Kidney (tissue), 14 donors: ENCODE data around the gene HHIPL1. TPM values are rescaled to one million over a fixed set of nuclear protein-coding genes. Genes with fewer than 3 reads are reported as not detected.

Experiments used
- DNase-seq, 5 donors: peaks; one replicate each; pipeline ENCODE4 v3.0.0-alpha.2; 2013 to 2020
- FAIRE-seq: peaks from 2 replicates; lab custom pipeline; 2012; peaks lifted over from hg19 to GRCh38; lab: Jason Lieb, UNC
- H3K27ac ChIP-seq, 2 donors: one replicate each; pipeline ENCODE4 v1.7.0; 2013; ENCODE audit warnings: low read depth in 2 of 2, low read length in 2 of 2, inconsistent platforms in 1 of 2
- H3K27me3 ChIP-seq: one replicate; pipeline ENCODE4 v1.7.1; 2013; ENCODE audit warnings: low read length, inconsistent platforms; ENCODE audit not compliant: control insufficient read depth, insufficient read depth
- H3K36me3 ChIP-seq, 3 donors: one replicate each; pipeline versions ENCODE4 v1.7.0 to v1.7.1; 2013; ENCODE audit warnings: low read length in 3 of 3, control low read depth in 1 of 3, inconsistent platforms in 1 of 3; ENCODE audit not compliant: insufficient read depth in 3 of 3, control insufficient read depth in 2 of 3
- H3K4me1 ChIP-seq, 3 donors: one replicate each; pipeline versions ENCODE4 v1.7.0 to v1.7.1; 2013; ENCODE audit warnings: low read length in 3 of 3, inconsistent platforms in 1 of 3, low read depth in 1 of 3; ENCODE audit not compliant: control insufficient read depth in 2 of 3, insufficient read depth in 2 of 3
- H3K4me3 ChIP-seq, 3 donors: one replicate each; pipeline versions ENCODE4 v1.7.0 to v1.8.1; 2013; ENCODE audit warnings: low read length in 3 of 3, control low read depth in 1 of 3, inconsistent platforms in 1 of 3
- H3K9ac ChIP-seq, 3 donors: one replicate each; pipeline versions ENCODE4 v1.7.0 to v1.7.1; 2013; ENCODE audit warnings: low read length in 3 of 3, control low read depth in 1 of 3, inconsistent platforms in 1 of 3
- H3K9me3 ChIP-seq, 3 donors: one replicate each; pipeline versions ENCODE4 v1.7.0 to v1.7.1; 2013; ENCODE audit warnings: low read length in 3 of 3, control low read depth in 1 of 3, inconsistent platforms in 1 of 3; ENCODE audit not compliant: control insufficient read depth in 2 of 3, insufficient read depth in 1 of 3
- CTCF ChIP-seq: IDR thresholded peaks from 3 replicates; pipeline ENCODE4 v1.5.1; 2012; ENCODE audit warnings: mild to moderate bottlenecking, moderate library complexity, borderline replicate concordance; ENCODE audit not compliant: insufficient read depth; ENCODE audit errors: extremely low read depth
- intact Hi-C: fragments of 100-400 bp; cut with DNase I; formaldehyde crosslinking; loops from one replicate; pipeline ENCODE4 v1.11.1; 2022
- polyA plus RNA-seq: library from polyadenylated mRNA; stranded (reverse); fragments of 350-450 nt; fragmentation: Illumina TruSeq; extraction: RNeasy Lipid Tissue Mini Kit (QIAGEN cat#74804); gene quantifications from one replicate; pipeline ENCODE4 v1.2.3, GENCODE V29; 2014; ENCODE audit warnings: low read depth, low replicate concordance; ENCODE audit not compliant: insufficient read depth
- total RNA-seq: library from RNA; stranded (reverse); fragmentation: NEBNext Ultra II Directional; extraction: Animal tissue kit (Norgen Biotek cat#: 25700); gene quantifications from one replicate; pipeline ENCODE4 v1.2.1, GENCODE V29; 2021
- donor health status: control.
- donor health status: control.
- donor health status: control.
- donor health status: control.
- donor health status: control.
- donor health status: DM: yes; HTN: yes; CAD: no.
- donor health status: Normal renal cell carcinoma (clear cell type).

HHIPL1 gene
- total and polyA plus RNA-seq, 2 donors from 2014 or later, result 0.32 to 0.88 TPM

GRCh38 chr14:99675382-99675835, 30.5 kb downstream of the HHIPL1 start:
- FAIRE-seq (no peak), DNase-seq (peak in 2 of 5 donors; percentile 46 to 49)
- H3K4me3 ChIP-seq, result no peak overlapping the region
- no peak for TF ChIP-seq CTCF
- H3K27me3 ChIP-seq, result peaks cover 3% of the 10 kb centered on the region
- peaks cover 0 to 6% (median 0%) of the 10 kb centered on the region in 3 donors for H3K9me3 ChIP-seq
- no peak overlapping the region for H3K27ac ChIP-seq
- H3K36me3 ChIP-seq, result no peaks in the 10 kb centered on the region
- peaks cover 0 to 8% (median 4%) of the 10 kb centered on the region in 3 donors for H3K4me1 ChIP-seq
- no peak overlapping the region for H3K9ac ChIP-seq
- intact Hi-C loops, result no loop called here

GRCh38 chr14:99675951-99676350, 31.0 kb downstream of the HHIPL1 start:
- no peak overlapping the region for H3K27ac ChIP-seq
- DNase-seq (peak in 2 of 5 donors; percentile 21 to 72), FAIRE-seq (no peak)
- H3K36me3 ChIP-seq, result no peaks in the 10 kb centered on the region
- no peak for TF ChIP-seq CTCF
- H3K4me3 ChIP-seq, result no peak overlapping the region
- peaks cover 0 to 6% (median 0%) of the 10 kb centered on the region in 3 donors for H3K9me3 ChIP-seq
- H3K9ac ChIP-seq, result no peak overlapping the region
- intact Hi-C loops, result no loop called here
- peaks cover 3% of the 10 kb centered on the region for H3K27me3 ChIP-seq
- H3K4me1 ChIP-seq, result peaks cover 0 to 8% (median 4%) of the 10 kb centered on the region in 3 donors

- peaks cover 0 to 8% (median 4%) of the 10 kb centered on the region in 3 donors for H3K4me1 ChIP-seq
- no peak for FAIRE-seq
- H3K36me3 ChIP-seq, result no peaks in the 10 kb centered on the region
- H3K9me3 ChIP-seq, result peaks cover 0 to 6% (median 0%) of the 10 kb centered on the region in 3 donors
- no peak for TF ChIP-seq CTCF
- H3K27ac ChIP-seq, result no peak overlapping the region
- H3K4me3 ChIP-seq, result no peak overlapping the region
- no peak overlapping the region for H3K9ac ChIP-seq
- peak in 2 of 5 donors; percentile 38 to 62 for DNase-seq
- peaks cover 3% of the 10 kb centered on the region for H3K27me3 ChIP-seq
- intact Hi-C loops, result no loop called here
Observed at GRCh38 chr14:99676657-99677056, 31.7 kb downstream of the HHIPL1 start.
